HepG2 (cell line): ENCODE measurements around the gene ZKSCAN5. TPM values are rescaled to one million over a fixed set of nuclear protein-coding genes. Genes with fewer than 3 reads are reported as not detected.

Experiments used
- ATAC-seq: fragments of 200-7000 bp; cut with Tn5 transposase; 3 replicates; pipeline ENCODE4 v1.9.1; 2020; ENCODE audit warnings: mild to moderate bottlenecking, moderate library complexity
- BruUV-seq: library from RNA; stranded (reverse); fragments of 400-500 nt; replicated peaks from 2 replicates; lab custom pipeline; 2021; lab: Mats Ljungman, UMichigan
- CTCF ChIA-PET: fragments of 300-600 bp; formaldehyde crosslinking; extraction: SDS; loops from one replicate; lab custom pipeline; 2021; ENCODE audit warnings: low total read pairs, inconsistent platforms, low intra/inter-chr PET ratio; lab: Yijun Ruan, JAX
- POLR2A ChIA-PET: fragments of 350-600 bp; sonication (Branson Sonifier 250); formaldehyde crosslinking; loops from one replicate; lab custom pipeline; 2020; ENCODE audit warnings: antibody characterized with exemption, inconsistent platforms; lab: Yijun Ruan, JAX
- DNase-seq: peaks from one replicate; pipeline ENCODE4 v3.0.0-alpha.2; 2015; ENCODE audit warnings: low spot score
- FAIRE-seq: peaks from 3 replicates; lab custom pipeline; 2011; peaks lifted over from hg19 to GRCh38; lab: Jason Lieb, UNC
- H2AFZ ChIP-seq: one replicate; pipeline ENCODE4 v1.6.1; 2011; ENCODE audit warnings: low read length, inconsistent platforms
- H3K27ac ChIP-seq: fragments of 300-600 bp; 3 replicates; pipeline ENCODE4 v1.8.0; 2011; ENCODE audit warnings: mixed run types, mild to moderate bottlenecking, mixed read lengths, low read length, inconsistent platforms; ENCODE audit not compliant: insufficient read depth; ENCODE audit errors: extremely low read length
- H3K27me3 ChIP-seq, 2 experiments: fragments of 200-600 bp in 1 of 2; 2 replicates in 1 of 2; 3 replicates in 1 of 2; pipeline versions ENCODE4 v1.6.0 to v1.8.0; 2011; ENCODE audit warnings: low read length in 2 of 2, mild to moderate bottlenecking in 2 of 2, moderate library complexity in 2 of 2, inconsistent platforms in 1 of 2; ENCODE audit not compliant: insufficient read depth in 2 of 2, control insufficient read depth in 1 of 2
- H3K36me3 ChIP-seq, 2 experiments: fragments of 200-600 bp in 1 of 2; replicated peaks in 1 of 2; 2 replicates in 1 of 2; 3 replicates in 1 of 2; pipeline versions ENCODE4 v1.5.1 to v1.8.0; 2011; ENCODE audit warnings: low read length in 2 of 2, inconsistent platforms in 1 of 2; ENCODE audit not compliant: insufficient read depth in 2 of 2, control insufficient read depth in 1 of 2
- H3K4me1 ChIP-seq: 2 replicates; pipeline ENCODE4 v1.5.1; 2012; ENCODE audit warnings: low read length, inconsistent platforms; ENCODE audit not compliant: insufficient read depth
- H3K4me2 ChIP-seq: 2 replicates; pipeline ENCODE4 v1.6.0; 2011; ENCODE audit warnings: low read depth, low read length, inconsistent platforms
- H3K4me3 ChIP-seq, 3 experiments: fragments of 200-600 bp in 1 of 3; sonication (generic), shearing (Covaris generic) in 1 of 3; replicated peaks in 1 of 3; 2 replicates each; pipeline ENCODE4 v1.5.1; 2011 to 2016; ENCODE audit warnings: low read length in 3 of 3, inconsistent platforms in 2 of 3, low read depth in 2 of 3, mild to moderate bottlenecking in 2 of 3, control low read depth in 1 of 3, mixed read lengths in 1 of 3; ENCODE audit not compliant: insufficient read depth in 1 of 3
- H3K79me2 ChIP-seq: one replicate; pipeline ENCODE4 v1.6.1; 2011; ENCODE audit warnings: low read length, inconsistent platforms; ENCODE audit not compliant: insufficient read depth
- H3K9ac ChIP-seq: 2 replicates; pipeline ENCODE4 v1.6.0; 2011; ENCODE audit warnings: mild to moderate bottlenecking, low read depth, low read length, inconsistent platforms; ENCODE audit not compliant: insufficient read depth
- H3K9me3 ChIP-seq: 2 replicates; pipeline ENCODE4 v1.5.1; 2012; ENCODE audit warnings: mild to moderate bottlenecking, low read length
- H4K20me1 ChIP-seq: 2 replicates; pipeline ENCODE4 v1.6.0; 2011; ENCODE audit warnings: inconsistent platforms, mild to moderate bottlenecking, low read length, moderate library complexity; ENCODE audit not compliant: insufficient read depth
- MTA1 ChIP-seq: sonication (generic); formaldehyde crosslinking; IDR thresholded peaks from 2 replicates; pipeline ENCODE4 v1.4.0; 2020; ENCODE audit warnings: missing genetic modification reagents, mild to moderate bottlenecking, borderline replicate concordance
- PAF1 ChIP-seq: IDR thresholded peaks from 2 replicates; pipeline ENCODE4 v1.6.1; 2016; ENCODE audit warnings: missing genetic modification reagents, missing compliant biosample characterization
- PLRG1 ChIP-seq: fragments of 450-650 bp; conservative IDR thresholded peaks from 2 replicates; pipeline ENCODE4 v1.6.1; 2016
- ZNF552 ChIP-seq: sonication (generic); formaldehyde crosslinking; IDR thresholded peaks from 2 replicates; pipeline ENCODE4 v1.9.0; 2022; ENCODE audit warnings: missing genetic modification reagents, mild to moderate bottlenecking, borderline replicate concordance
- ZNF607 ChIP-seq: sonication (generic); formaldehyde crosslinking; IDR thresholded peaks from 2 replicates; pipeline ENCODE4 v1.5.1; 2020; ENCODE audit warnings: missing genetic modification reagents, mild to moderate bottlenecking, borderline replicate concordance
- WGBS: methylation state at CpG from one replicate; pipeline ENCODE4 v1.1.6; 2017; ENCODE audit warnings: low lambda C conversion rate; 5-methylcytosine and 5-hydroxymethylcytosine counted together
- in situ Hi-C: cut with HindIII; loops from 2 replicates; pipeline ENCODE4 v1.10.0; 2017; ENCODE audit warnings: low pct_unique_long_range_greater_than_20kb; ENCODE audit not compliant: extremely low pct_ligation_motif_present
- intact Hi-C: fragments of 100-400 bp; cut with micrococcal nuclease; formaldehyde crosslinking; loops from one replicate; pipeline ENCODE4 v1.10.0; 2022; ENCODE audit not compliant: unreplicated experiment
- polyA plus RNA-seq, 8 experiments: library from polyadenylated mRNA; depleted of rRNA in 3 of 8; stranded (reverse) in 7 of 8; unstranded in 1 of 8; fragments of >200 nt; fragmentation: Illumina TruSeq in 4 of 8; extraction: Trizol in 4 of 8; gene quantifications; 2 replicates each; pipeline versions ENCODE4 v1.2.1 to v1.2.3, GENCODE V29; 2011 to 2016; ENCODE audit warnings: low read depth in 4 of 8, missing spikeins in 1 of 8, mixed read lengths in 1 of 8; ENCODE audit not compliant: insufficient read depth in 1 of 8
- total RNA-seq, 5 experiments: library from RNA; depleted of rRNA; stranded (reverse); fragments of >200 nt; fragmentation: Illumina TruSeq; extraction: Trizol; gene quantifications; 2 replicates each; pipeline ENCODE4 v1.2.3, GENCODE V29; 2016; ENCODE audit warnings: low read depth in 1 of 5
- TF ChIP-seq, protein P1 (sequence below): sonication (generic); formaldehyde crosslinking; IDR thresholded peaks from 2 replicates; pipeline ENCODE4 v1.8.0; 2023; ENCODE audit warnings: mild to moderate bottlenecking, missing genetic modification reagents
- TF ChIP-seq, protein P2 (sequence below): sonication (generic); formaldehyde crosslinking; IDR thresholded peaks from 2 replicates; pipeline ENCODE4 v1.4.0; 2020; ENCODE audit warnings: mild to moderate bottlenecking, missing genetic modification reagents
- TF ChIP-seq, protein P3 (sequence below): sonication (generic); formaldehyde crosslinking; IDR thresholded peaks from 2 replicates; pipeline ENCODE4 v1.8.0; 2022; ENCODE audit warnings: mild to moderate bottlenecking, missing genetic modification reagents, moderate library complexity

Gene ZKSCAN5
- total and polyA plus RNA-seq, 2 of the 13 experiments (the other 11 are each of a cell fraction or from before 2014, with no cell fraction given): 5.5 to 11.7 TPM

DNA sequence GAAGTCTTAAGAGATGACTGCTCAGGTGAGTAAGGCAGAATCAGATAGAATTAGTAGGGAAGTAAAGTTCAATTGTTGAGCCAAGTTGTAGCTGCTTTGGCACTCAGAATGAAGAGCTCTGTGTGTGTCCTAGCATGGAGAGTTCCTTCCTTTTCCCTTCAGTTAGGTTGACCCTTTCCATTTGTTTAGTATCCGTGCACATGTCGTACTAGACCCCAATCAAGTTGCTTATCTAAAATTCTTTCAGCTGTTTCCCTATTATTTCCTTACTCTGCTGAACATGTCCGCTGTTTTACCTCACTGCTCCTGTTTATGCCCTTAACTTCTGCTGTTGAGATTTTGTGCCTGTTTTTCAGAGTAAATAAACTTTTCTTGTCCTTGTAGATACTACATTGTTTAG, 67.3 kb downstream of the ZKSCAN5 start (continued):
- TF ChIP-seq MTA1: no peak
- TF ChIP-seq, all 625 proteins: peak for 0

DNA sequence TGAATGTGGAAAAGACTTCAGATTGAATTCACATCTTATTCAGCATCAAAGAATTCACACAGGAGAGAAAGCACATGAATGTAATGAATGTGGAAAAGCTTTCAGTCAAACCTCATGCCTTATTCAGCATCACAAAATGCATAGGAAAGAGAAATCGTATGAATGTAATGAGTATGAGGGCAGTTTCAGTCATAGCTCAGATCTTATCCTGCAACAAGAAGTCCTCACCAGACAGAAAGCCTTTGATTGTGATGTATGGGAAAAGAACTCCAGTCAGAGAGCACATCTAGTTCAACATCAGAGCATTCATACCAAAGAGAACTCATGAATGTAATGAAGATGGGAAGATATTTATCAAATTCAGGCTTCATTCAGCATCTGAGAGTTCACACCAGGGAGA, 68.8 kb downstream of the ZKSCAN5 start:
- Histone ChIP-seq H3K79me2 (no peaks in the 10 kb centered on the region), H3K9ac (no peak overlapping the region), H3K4me3 (no peak overlapping the region), H3K9me3 (no peaks in the 10 kb centered on the region), H3K27me3 (no peaks in the 10 kb centered on the region), H4K20me1 (no peaks in the 10 kb centered on the region), H3K4me1 (no peaks in the 10 kb centered on the region), H3K4me2 (no peak overlapping the region), H3K27ac (no peak overlapping the region), H3K36me3 (peaks cover 6 to 52% of the 10 kb centered on the region in 2 experiments), H2AFZ (no peak overlapping the region)
- POLR2A ChIA-PET: interaction anchor here (0.7 to 1.9 kb wide), 2 partner anchors 10 to 69 kb away, joined by 3 to 4 read pairs; partner anchors contain the start of gene ZKSCAN5
- DNase-seq (no peak), FAIRE-seq (no peak), ATAC-seq (no peak)
- intact Hi-C loops: no loop called here
- TF ChIP-seq, protein P1, sequence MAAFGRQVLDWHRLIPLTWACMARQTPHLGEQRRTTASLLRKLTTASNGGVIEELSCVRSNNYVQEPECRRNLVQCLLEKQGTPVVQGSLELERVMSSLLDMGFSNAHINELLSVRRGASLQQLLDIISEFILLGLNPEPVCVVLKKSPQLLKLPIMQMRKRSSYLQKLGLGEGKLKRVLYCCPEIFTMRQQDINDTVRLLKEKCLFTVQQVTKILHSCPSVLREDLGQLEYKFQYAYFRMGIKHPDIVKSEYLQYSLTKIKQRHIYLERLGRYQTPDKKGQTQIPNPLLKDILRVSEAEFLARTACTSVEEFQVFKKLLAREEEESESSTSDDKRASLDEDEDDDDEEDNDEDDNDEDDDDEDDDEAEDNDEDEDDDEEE: no peak
- TF ChIP-seq PLRG1: no peak
- TF ChIP-seq, protein P2, sequence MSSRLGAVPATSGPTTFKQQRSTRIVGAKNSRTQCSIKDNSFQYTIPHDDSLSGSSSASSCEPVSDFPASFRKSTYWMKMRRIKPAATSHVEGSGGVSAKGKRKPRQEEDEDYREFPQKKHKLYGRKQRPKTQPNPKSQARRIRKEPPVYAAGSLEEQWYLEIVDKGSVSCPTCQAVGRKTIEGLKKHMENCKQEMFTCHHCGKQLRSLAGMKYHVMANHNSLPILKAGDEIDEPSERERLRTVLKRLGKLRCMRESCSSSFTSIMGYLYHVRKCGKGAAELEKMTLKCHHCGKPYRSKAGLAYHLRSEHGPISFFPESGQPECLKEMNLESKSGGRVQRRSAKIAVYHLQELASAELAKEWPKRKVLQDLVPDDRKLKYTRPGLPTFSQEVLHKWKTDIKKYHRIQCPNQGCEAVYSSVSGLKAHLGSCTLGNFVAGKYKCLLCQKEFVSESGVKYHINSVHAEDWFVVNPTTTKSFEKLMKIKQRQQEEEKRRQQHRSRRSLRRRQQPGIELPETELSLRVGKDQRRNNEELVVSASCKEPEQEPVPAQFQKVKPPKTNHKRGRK (CRISPR knock-in tag): no peak
- TF ChIP-seq ZNF552: no peak
- TF ChIP-seq, protein P3, sequence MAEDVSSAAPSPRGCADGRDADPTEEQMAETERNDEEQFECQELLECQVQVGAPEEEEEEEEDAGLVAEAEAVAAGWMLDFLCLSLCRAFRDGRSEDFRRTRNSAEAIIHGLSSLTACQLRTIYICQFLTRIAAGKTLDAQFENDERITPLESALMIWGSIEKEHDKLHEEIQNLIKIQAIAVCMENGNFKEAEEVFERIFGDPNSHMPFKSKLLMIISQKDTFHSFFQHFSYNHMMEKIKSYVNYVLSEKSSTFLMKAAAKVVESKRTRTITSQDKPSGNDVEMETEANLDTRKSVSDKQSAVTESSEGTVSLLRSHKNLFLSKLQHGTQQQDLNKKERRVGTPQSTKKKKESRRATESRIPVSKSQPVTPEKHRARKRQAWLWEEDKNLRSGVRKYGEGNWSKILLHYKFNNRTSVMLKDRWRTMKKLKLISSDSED: no peak
- 0 out of 2 replicates have a peak, but pooled peaks have one; percentile 51 for TF ChIP-seq PAF1 (CRISPR knock-in tag)
- TF ChIP-seq ZNF607 (CRISPR knock-in tag): no peak
- 95% methylated on average over 1 of the region's 1 CpG for WGBS
- in situ Hi-C loops: no loop called here
- CTCF ChIA-PET: no interaction called here
- BruUV-seq: no TSS peak
